ENCODE measurements around the gene XRCC4. TPM values are rescaled to one million over a fixed set of nuclear protein-coding genes. Genes with fewer than 3 reads are reported as not detected.

Gene XRCC4
- total RNA-seq, 1 experiment from 2014 or later, result 24.6 TPM

- Histone ChIP-seq H3K4me3 (replicated peaks in 1 of 2; ENCODE audit: low read depth in 1 of 2, low read length in 2 of 2) (no peak overlapping the region), H3K27ac (ENCODE audit: low read depth, low read length) (no peak overlapping the region), H4K20me1 (ENCODE audit: insufficient read depth) (no peaks in the 10 kb centered on the region; the same call in 1 of the 2 replicates), H3K4me1 (ENCODE audit: control insufficient read depth in 1 of 2, insufficient read depth in 2 of 2, low read length in 2 of 2) (no peaks in the 10 kb centered on the region), H2AFZ (ENCODE audit: low read depth, low read length, poor library complexity, severe bottlenecking) (no peak overlapping the region), H3K4me2 (ENCODE audit: low read length) (no peak overlapping the region), H3K79me2 (ENCODE audit: insufficient read depth, low read length) (no peaks in the 10 kb centered on the region), H3K27me3 (ENCODE audit: insufficient read depth, low read length) (no peaks in the 10 kb centered on the region), H3K9me2 (ENCODE audit: insufficient read depth) (no peaks in the 10 kb centered on the region), H3K9me3 (ENCODE audit: control insufficient read depth in 1 of 2, insufficient read depth in 1 of 2, low read depth in 1 of 2, low read length in 2 of 2) (no peaks in the 10 kb centered on the region), H3K36me3 (ENCODE audit: control insufficient read depth in 1 of 2, insufficient read depth in 2 of 2, low read length in 2 of 2) (no peaks in the 10 kb centered on the region), H3K9ac (ENCODE audit: low read length) (no peak overlapping the region)
- ChIA-PET CTCF (no interaction called here), RAD21 (ENCODE audit: low non-redundant PET in 1 of 2, low total read pairs in 2 of 2, uncharacterized antibody in 2 of 2, unreplicated experiment in 2 of 2) (no interaction called here), POLR2A (no interaction called here)
- BruUV-seq (replicated peaks), result no TSS peak
- ATAC-seq (no peak), DNase-seq (ENCODE audit: low read depth, low spot score) (no peak)
- intact Hi-C loops (cut with micrococcal nuclease), result no loop called here
- TF ChIP-seq ZBTB33 (IDR thresholded peaks at IDR 0.05; ENCODE audit: extremely low read depth, insufficient replicate concordance, low read length) (no peak), SP1 (IDR thresholded peaks at IDR 0.05; ENCODE audit: low read depth) (no peak), SRF (IDR thresholded peaks at IDR 0.05; ENCODE audit: low read depth) (no peak), EGR1 (IDR thresholded peaks at IDR 0.05; ENCODE audit: low read depth) (no peak), EZH2 (IDR thresholded peaks at IDR 0.05) (no peak), POLR2A (IDR thresholded peaks at IDR 0.05; ENCODE audit: borderline replicate concordance, extremely low read depth, insufficient read depth, insufficient read length) (no peak), CBX3 (IDR thresholded peaks at IDR 0.05; ENCODE audit: low read depth) (no peak), CEBPB (IDR thresholded peaks at IDR 0.05; ENCODE audit: low read depth) (no peak), CTCF (IDR thresholded peaks at IDR 0.05 in 2 of 3, conservative IDR thresholded peaks at IDR 0.05 in 1 of 3; ENCODE audit: borderline replicate concordance in 1 of 3, insufficient read depth in 1 of 3, low read depth in 2 of 3, low read length in 2 of 3) (no peak), REST (IDR thresholded peaks at IDR 0.05; ENCODE audit: low read depth) (no peak), EZH2phosphoT487 (IDR thresholded peaks at IDR 0.05; ENCODE audit: borderline replicate concordance) (no peak), ATF3 (IDR thresholded peaks at IDR 0.05) (no peak), POLR2AphosphoS5 (IDR thresholded peaks at IDR 0.05; ENCODE audit: low read depth, low read length) (no peak), JUND (IDR thresholded peaks at IDR 0.05) (no peak), MAX (IDR thresholded peaks at IDR 0.05) (no peak), RAD21 (IDR thresholded peaks at IDR 0.05; ENCODE audit: low read depth) (no peak), FOSL1 (IDR thresholded peaks at IDR 0.05; ENCODE audit: low read depth) (no peak), ELF1 (IDR thresholded peaks at IDR 0.05; ENCODE audit: borderline replicate concordance, low read depth) (no peak), YY1 (IDR thresholded peaks at IDR 0.05; ENCODE audit: extremely low read depth, insufficient replicate concordance, low read depth, low read length) (no peak)
Observed at GRCh38 chr5:83219077-83219476, 141.7 kb downstream of the XRCC4 start.
